ENCODE data around the gene HEXA. TPM values are rescaled to one million over a fixed set of nuclear protein-coding genes. Genes with fewer than 3 reads are reported as not detected.

Gene HEXA
- total RNA-seq (2022; extraction: Qiagen RNA extraction; ENCODE audit: low read depth), result 145 to 159 TPM (median 151 TPM) in 5 replicates

DNA sequence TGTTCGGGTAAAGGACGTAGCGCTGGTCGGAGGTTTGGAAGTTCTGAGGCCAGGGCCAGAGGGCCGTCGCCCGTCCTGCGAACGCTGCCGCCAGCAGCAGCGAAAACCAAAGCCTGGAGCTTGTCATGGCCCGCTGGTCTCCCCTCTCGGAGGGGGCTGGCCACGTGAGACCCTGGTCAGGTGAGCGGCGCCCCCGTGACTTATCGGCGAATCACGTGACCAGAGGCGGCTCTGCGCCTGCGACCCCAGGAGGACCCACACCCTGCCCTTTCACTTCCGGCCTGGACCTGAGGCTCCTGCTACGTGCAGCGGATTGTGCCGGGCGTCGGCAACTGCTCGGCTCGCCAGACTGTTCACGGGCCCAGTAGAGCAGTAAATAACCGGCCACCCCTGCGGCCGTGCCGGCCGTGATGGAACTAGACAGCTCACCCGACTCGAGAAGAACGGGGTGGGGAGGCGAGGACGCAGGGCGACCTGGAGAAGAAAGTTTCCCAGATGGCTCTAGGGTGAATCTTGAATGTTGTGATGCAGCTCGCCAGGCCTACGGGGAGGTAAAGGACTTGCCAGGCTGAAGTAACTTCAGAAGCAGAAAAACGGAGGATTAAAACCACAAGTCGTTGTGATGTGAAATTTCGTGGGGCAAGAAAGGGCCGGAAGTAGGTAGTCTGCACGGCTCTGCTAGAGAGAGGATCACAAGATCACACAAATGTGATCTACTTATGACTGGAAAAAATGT, at the start of gene HEXA:
HEXA (minus strand) TSS at position 169 of the 736 bp plus-strand sequence; CDS start at position 127, 42 bp downstream.

DNA sequence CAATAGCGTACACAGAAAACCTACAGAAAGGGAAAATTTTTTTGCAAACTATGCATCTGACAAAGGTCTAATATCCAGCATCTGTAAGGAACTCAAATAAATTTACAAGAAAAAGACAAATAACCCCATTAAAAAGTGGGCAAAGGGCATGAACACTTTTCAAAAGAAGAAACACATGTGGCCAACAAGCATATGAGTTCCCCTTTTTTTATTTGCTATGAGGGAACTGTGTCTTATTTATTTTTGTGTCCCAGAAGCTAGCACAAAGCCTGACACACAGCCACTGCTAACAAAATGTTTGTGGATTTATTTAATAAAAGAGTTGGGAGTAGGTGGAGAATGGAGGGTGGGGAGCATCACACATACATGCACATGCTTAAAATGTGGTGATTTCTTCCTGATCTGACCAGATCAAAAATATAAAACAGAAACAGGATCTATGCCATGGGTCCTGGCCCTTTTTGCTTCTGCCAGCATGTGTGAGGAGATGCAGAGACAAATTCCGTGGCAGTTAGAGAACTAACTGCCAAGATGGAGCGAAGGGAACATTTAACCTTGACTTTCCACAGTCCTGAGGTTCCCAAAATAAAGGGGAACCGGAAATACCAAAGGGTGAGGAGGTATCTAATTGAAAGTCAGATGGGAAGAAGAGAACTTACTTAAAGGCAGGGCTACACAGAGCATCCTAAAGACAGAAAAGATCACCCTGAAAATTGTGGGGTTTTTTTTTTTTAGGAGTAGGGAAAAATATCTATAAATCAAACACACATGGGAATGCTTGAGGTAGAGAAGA, 22.2 kb upstream of the HEXA start, which contains the start of gene TMEM202:
TMEM202 (plus strand) TSS at position 510 of the 793 bp plus-strand sequence; CDS start at position 532, 22 bp downstream.

DNA sequence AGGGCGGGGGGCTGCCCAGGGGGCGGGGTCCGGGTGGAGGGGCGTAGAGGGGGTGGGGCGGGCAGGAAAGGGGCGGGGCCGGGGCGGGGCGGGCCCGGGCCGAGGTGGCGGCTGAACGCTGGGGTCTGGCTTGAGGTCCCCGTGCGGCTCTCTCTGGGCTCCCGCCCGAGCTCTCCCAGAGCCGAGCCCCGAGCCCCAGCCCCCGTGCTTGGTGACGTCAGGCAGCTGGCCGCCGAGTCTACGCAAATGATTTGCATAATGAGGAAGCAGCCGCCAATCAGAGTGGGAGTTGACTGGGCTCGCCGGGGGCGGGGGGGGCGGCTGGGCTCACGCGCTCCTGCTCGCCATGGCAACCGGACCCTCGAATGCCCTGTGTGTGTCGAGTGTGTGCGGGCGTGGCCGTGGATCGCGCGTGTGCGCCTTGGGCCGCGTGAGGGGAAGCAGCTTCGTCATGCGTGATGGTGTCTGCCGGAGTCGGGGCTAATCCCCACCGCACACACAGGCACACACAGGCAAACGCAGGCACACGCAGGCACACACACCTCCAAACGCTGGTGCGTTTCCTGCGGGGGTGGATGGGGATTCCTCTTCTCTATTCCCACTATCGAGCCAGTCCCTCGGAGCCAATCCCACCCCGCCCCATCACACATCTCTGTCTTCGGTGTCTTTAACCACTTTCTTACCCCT, 55.7 kb downstream of the HEXA start, which contains the start of gene CELF6:
CELF6 (minus strand) TSS at position 173 of the 687 bp plus-strand sequence. CDS start 283 bp downstream, outside the sequence.

Other genes with a start within 250 kb of the HEXA start
- 0.13 TPM in 1 of 5 replicates, not detected in the others for gene GRAMD2A, start 178.2 kb downstream of the HEXA start, total RNA-seq (2022; extraction: Qiagen RNA extraction; ENCODE audit: low read depth)
- gene PKM, start 144.8 kb downstream of the HEXA start, total RNA-seq (2022; extraction: Qiagen RNA extraction; ENCODE audit: low read depth), result 3,387 to 3,812 TPM (median 3,620 TPM) in 5 replicates
- gene PARP6, start 103.5 kb downstream of the HEXA start, total RNA-seq (2022; extraction: Qiagen RNA extraction; ENCODE audit: low read depth), result 53.4 to 71.3 TPM (median 65.9 TPM) in 5 replicates
- gene CELF6, start 55.9 kb downstream of the HEXA start, total RNA-seq (2022; extraction: Qiagen RNA extraction; ENCODE audit: low read depth), result 0.03 to 0.19 TPM (median 0.15 TPM) in 5 replicates
- gene TMEM202, start 22.3 kb upstream of the HEXA start, total RNA-seq (2022; extraction: Qiagen RNA extraction; ENCODE audit: low read depth), result not detected in 5 replicates
- 50.3 to 92.1 TPM (median 80.4 TPM) in 5 replicates for gene ARIH1, start 98.3 kb upstream of the HEXA start, total RNA-seq (2022; extraction: Qiagen RNA extraction; ENCODE audit: low read depth)